Stimulated activated memory B cell treated with anti-CD40 and anti-IgM and Interleukin-4, amounts not matched to agents 10 μg/mL and 1 μg/mL and 100 μg/mL, for 72 hours (primary cell): Measurements from ENCODE around the gene MSRB1.

ENCODE experiments used
- ATAC-seq: fragments of 150-1000 bp; cut with Tn5 transposase; 2 replicates; pipeline ENCODE4 v1.10.0; 2021
- H3K27ac Mint-ChIP-seq: one replicate; pipeline ENCODE4 v1.8.0; 2022; ENCODE audit warnings: mild to moderate bottlenecking, mixed read lengths
- H3K27me3 Mint-ChIP-seq: one replicate; pipeline ENCODE4 v1.8.0; 2022; ENCODE audit warnings: mixed read lengths
- H3K36me3 Mint-ChIP-seq: one replicate; pipeline ENCODE4 v1.8.0; 2022; ENCODE audit warnings: mixed read lengths
- H3K4me1 Mint-ChIP-seq: one replicate; pipeline ENCODE4 v1.8.0; 2022; ENCODE audit warnings: mixed read lengths
- H3K4me3 Mint-ChIP-seq: one replicate; pipeline ENCODE4 v1.8.0; 2022; ENCODE audit warnings: mild to moderate bottlenecking, moderate library complexity, mixed read lengths
- H3K9me3 Mint-ChIP-seq: one replicate; pipeline ENCODE4 v1.8.0; 2022; ENCODE audit warnings: mixed read lengths

The MSRB1 gene

GRCh38 chr16:1919327-1919998, 23.5 kb downstream of the MSRB1 start:
- ATAC-seq, result no peak
- Mint-ChIP-seq H3K27ac (no peak overlapping the region), H3K9me3 (peaks cover 2% of the 10 kb centered on the region), H3K4me1 (peaks cover 12% of the 10 kb centered on the region), H3K4me3 (no peak overlapping the region), H3K27me3 (peaks cover 89% of the 10 kb centered on the region), H3K36me3 (no peaks in the 10 kb centered on the region)

GRCh38 chr16:1918351-1919326, 24.4 kb downstream of the MSRB1 start, which contains the start of gene HS3ST6:
Gene HS3ST6, minus strand, starts transcription at chr16:1918415. Its CDS starts 92 bp downstream, at chr16:1918323.
- H3K36me3 Mint-ChIP-seq, result no peaks in the 10 kb centered on the region
- ATAC-seq, result no peak
- H3K9me3 Mint-ChIP-seq, result peaks cover 2% of the 10 kb centered on the region
- no peak within 1 kb of the TSS for H3K27ac Mint-ChIP-seq
- H3K4me1 Mint-ChIP-seq, result peaks cover 12% of the 10 kb centered on the region
- H3K27me3 Mint-ChIP-seq, result peaks cover 87% of the 10 kb centered on the region
- no peak within 1 kb of the TSS for H3K4me3 Mint-ChIP-seq

GRCh38 chr16:1917665-1918350, 25.2 kb downstream of the MSRB1 start:
- Mint-ChIP-seq H3K36me3 (no peaks in the 10 kb centered on the region), H3K27me3 (peaks cover 87% of the 10 kb centered on the region), H3K27ac (no peak overlapping the region), H3K4me3 (no peak overlapping the region), H3K4me1 (peaks cover 12% of the 10 kb centered on the region), H3K9me3 (peaks cover 2% of the 10 kb centered on the region)
- ATAC-seq, result no peak

GRCh38 chr16:1917056-1917664, 25.8 kb downstream of the MSRB1 start:
- H3K9me3 Mint-ChIP-seq, result no peaks in the 10 kb centered on the region
- ATAC-seq, result no peak
- peaks cover 12% of the 10 kb centered on the region for H3K4me1 Mint-ChIP-seq
- no peak overlapping the region for H3K27ac Mint-ChIP-seq
- no peak overlapping the region for H3K4me3 Mint-ChIP-seq
- peaks cover 83% of the 10 kb centered on the region for H3K27me3 Mint-ChIP-seq
- H3K36me3 Mint-ChIP-seq, result no peaks in the 10 kb centered on the region

- Mint-ChIP-seq H3K4me1 (peaks cover 12% of the 10 kb centered on the region), H3K9me3 (no peaks in the 10 kb centered on the region), H3K4me3 (no peak overlapping the region), H3K27me3 (peaks cover 78% of the 10 kb centered on the region), H3K36me3 (no peaks in the 10 kb centered on the region), H3K27ac (no peak overlapping the region)
- no peak for ATAC-seq
Observed at GRCh38 chr16:1916640-1916990, 26.4 kb downstream of the MSRB1 start.

- ATAC-seq, result no peak
- Mint-ChIP-seq H3K27me3 (peaks cover 71% of the 10 kb centered on the region), H3K9me3 (no peaks in the 10 kb centered on the region), H3K36me3 (no peaks in the 10 kb centered on the region), H3K4me1 (peaks cover 6% of the 10 kb centered on the region), H3K27ac (no peak overlapping the region), H3K4me3 (no peak overlapping the region)
Observed at GRCh38 chr16:1915732-1916639, 27.0 kb downstream of the MSRB1 start.

GRCh38 chr16:1914988-1915387, 28.0 kb downstream of the MSRB1 start:
- H3K4me1 Mint-ChIP-seq, result no peaks in the 10 kb centered on the region
- peaks cover 61% of the 10 kb centered on the region for H3K27me3 Mint-ChIP-seq
- no peak overlapping the region for H3K27ac Mint-ChIP-seq
- H3K36me3 Mint-ChIP-seq, result no peaks in the 10 kb centered on the region
- no peak for ATAC-seq
- H3K9me3 Mint-ChIP-seq, result no peaks in the 10 kb centered on the region
- H3K4me3 Mint-ChIP-seq, result no peak overlapping the region

GRCh38 chr16:1914084-1914608, 28.9 kb downstream of the MSRB1 start:
- H3K36me3 Mint-ChIP-seq, result no peaks in the 10 kb centered on the region
- H3K4me3 Mint-ChIP-seq, result no peak overlapping the region
- H3K27me3 Mint-ChIP-seq, result peaks cover 54% of the 10 kb centered on the region
- H3K4me1 Mint-ChIP-seq, result no peaks in the 10 kb centered on the region
- H3K27ac Mint-ChIP-seq, result no peak overlapping the region
- no peaks in the 10 kb centered on the region for H3K9me3 Mint-ChIP-seq
- peak; percentile 9 for ATAC-seq

- no peaks in the 10 kb centered on the region for H3K9me3 Mint-ChIP-seq
- ATAC-seq, result peak; percentile 10
- H3K27ac Mint-ChIP-seq, result no peak overlapping the region
- no peak overlapping the region for H3K4me3 Mint-ChIP-seq
- peaks cover 54% of the 10 kb centered on the region for H3K27me3 Mint-ChIP-seq
- H3K4me1 Mint-ChIP-seq, result no peaks in the 10 kb centered on the region
- no peaks in the 10 kb centered on the region for H3K36me3 Mint-ChIP-seq
Observed at GRCh38 chr16:1913327-1914083, 29.5 kb downstream of the MSRB1 start.

GRCh38 chr16:1912215-1912543, 30.8 kb downstream of the MSRB1 start:
- no peak for ATAC-seq
- Mint-ChIP-seq H3K27ac (no peak overlapping the region), H3K27me3 (peaks cover 58% of the 10 kb centered on the region), H3K36me3 (no peaks in the 10 kb centered on the region), H3K4me1 (no peaks in the 10 kb centered on the region), H3K9me3 (no peaks in the 10 kb centered on the region), H3K4me3 (no peak overlapping the region)

GRCh38 chr16:1911467-1912214, 31.4 kb downstream of the MSRB1 start:
- Mint-ChIP-seq H3K27ac (no peak overlapping the region), H3K9me3 (no peaks in the 10 kb centered on the region), H3K36me3 (no peaks in the 10 kb centered on the region), H3K4me1 (no peaks in the 10 kb centered on the region), H3K4me3 (no peak overlapping the region), H3K27me3 (peaks cover 58% of the 10 kb centered on the region)
- ATAC-seq, result no peak

- H3K27me3 Mint-ChIP-seq, result peaks cover 51% of the 10 kb centered on the region
Observed at GRCh38 chr16:1909561-1910231, 33.3 kb downstream of the MSRB1 start.

GRCh38 chr16:1908983-1909382, 34.0 kb downstream of the MSRB1 start:
- no peak overlapping the region for H3K27ac Mint-ChIP-seq
- H3K9me3 Mint-ChIP-seq, result no peaks in the 10 kb centered on the region
- no peaks in the 10 kb centered on the region for H3K4me1 Mint-ChIP-seq
- H3K27me3 Mint-ChIP-seq, result peaks cover 51% of the 10 kb centered on the region
- no peak for ATAC-seq
- no peaks in the 10 kb centered on the region for H3K36me3 Mint-ChIP-seq
- H3K4me3 Mint-ChIP-seq, result no peak overlapping the region

More at GRCh38 chr16:1909561-1910231, 33.3 kb downstream of the MSRB1 start:
- no peaks in the 10 kb centered on the region for H3K9me3 Mint-ChIP-seq
- no peak overlapping the region for H3K27ac Mint-ChIP-seq
- H3K36me3 Mint-ChIP-seq, result no peaks in the 10 kb centered on the region
- no peak for ATAC-seq
- H3K4me3 Mint-ChIP-seq, result no peak overlapping the region
- no peaks in the 10 kb centered on the region for H3K4me1 Mint-ChIP-seq
